Measurements from ENCODE around the gene SCTR.
A peak's percentile ranks its signal among the peaks of the same experiment; 100 is the strongest.

The SCTR gene

GRCh38 chr2:119544075-119544938 lies 20.0 kb upstream of the SCTR start, which contains the start of gene CFAP221:
Gene CFAP221 (plus strand): TSS chr2:119544449. CDS start chr2:119546132, 1,683 bp downstream.
- DNase-seq (ENCODE audit: low spot score), result peak; percentile 59
- in situ Hi-C loops (cut with MboI; ENCODE audit: low pct_unique_long_range_greater_than_20kb, low sequenced_read_pairs, unreplicated experiment), result no loop called here
- no peak for TF ChIP-seq CTCF (IDR thresholded peaks at IDR 0.05; ENCODE audit: extremely low read depth, insufficient read depth, missing control alignments)

- no peak for DNase-seq (ENCODE audit: low spot score)
- TF ChIP-seq CTCF (IDR thresholded peaks at IDR 0.05; ENCODE audit: extremely low read depth, insufficient read depth, missing control alignments), result no peak
- in situ Hi-C loops (cut with MboI; ENCODE audit: low pct_unique_long_range_greater_than_20kb, low sequenced_read_pairs, unreplicated experiment), result no loop called here
These were observed 17.2 kb upstream of the SCTR start for GRCh38 chr2:119541476-119541875.

- TF ChIP-seq CTCF (IDR thresholded peaks at IDR 0.05; ENCODE audit: extremely low read depth, insufficient read depth, missing control alignments), result no peak
- in situ Hi-C loops (cut with MboI; ENCODE audit: low pct_unique_long_range_greater_than_20kb, low sequenced_read_pairs, unreplicated experiment), result no loop called here
- DNase-seq (ENCODE audit: low spot score), result no peak
These were observed 13.5 kb upstream of the SCTR start for GRCh38 chr2:119537792-119538191.

- in situ Hi-C loops (cut with MboI; ENCODE audit: low pct_unique_long_range_greater_than_20kb, low sequenced_read_pairs, unreplicated experiment), result no loop called here
- TF ChIP-seq CTCF (IDR thresholded peaks at IDR 0.05; ENCODE audit: extremely low read depth, insufficient read depth, missing control alignments), result no peak
- DNase-seq (ENCODE audit: low spot score), result no peak
These were observed 12.4 kb upstream of the SCTR start for GRCh38 chr2:119536707-119537106.

GRCh38 chr2:119536211-119536610 lies 11.9 kb upstream of the SCTR start:
- in situ Hi-C loops (cut with MboI; ENCODE audit: low pct_unique_long_range_greater_than_20kb, low sequenced_read_pairs, unreplicated experiment), result no loop called here
- TF ChIP-seq CTCF (IDR thresholded peaks at IDR 0.05; ENCODE audit: extremely low read depth, insufficient read depth, missing control alignments), result no peak
- no peak for DNase-seq (ENCODE audit: low spot score)

GRCh38 chr2:119533560-119533959 lies 9.3 kb upstream of the SCTR start:
- TF ChIP-seq CTCF (IDR thresholded peaks at IDR 0.05; ENCODE audit: extremely low read depth, insufficient read depth, missing control alignments), result no peak
- DNase-seq (ENCODE audit: low spot score), result no peak
- in situ Hi-C loops (cut with MboI; ENCODE audit: low pct_unique_long_range_greater_than_20kb, low sequenced_read_pairs, unreplicated experiment), result no loop called here
